Parathyroid adenoma (tissue), 2 donors: ENCODE measurements around the gene KCNJ1.

Experiments used
- H2AFZ ChIP-seq: fragments of 300-600 bp; sonication (generic); one replicate; pipeline ENCODE4 v1.7.0; 2017; ENCODE audit warnings: antibody characterized with exemption, mild to moderate bottlenecking
- H3K27ac ChIP-seq: fragments of 300-600 bp; sonication (generic); one replicate; pipeline ENCODE4 v1.7.0; 2017
- H3K27me3 ChIP-seq: fragments of 300-600 bp; sonication (generic); one replicate; pipeline ENCODE4 v1.7.0; 2017; ENCODE audit warnings: low read length; ENCODE audit not compliant: control insufficient read depth, insufficient read depth
- H3K36me3 ChIP-seq: fragments of 300-600 bp; sonication (generic); one replicate; pipeline ENCODE4 v1.7.0; 2017; ENCODE audit warnings: low read length; ENCODE audit not compliant: control insufficient read depth, insufficient read depth
- H3K4me1 ChIP-seq: fragments of 300-600 bp; sonication (generic); one replicate; pipeline ENCODE4 v1.7.0; 2017; ENCODE audit warnings: control low read depth
- H3K4me2 ChIP-seq: fragments of 300-600 bp; sonication (generic); one replicate; pipeline ENCODE4 v1.7.0; 2017; ENCODE audit warnings: low read length
- H3K4me3 ChIP-seq: fragments of 300-600 bp; sonication (generic); one replicate; pipeline ENCODE4 v1.7.0; 2017; ENCODE audit warnings: low read depth, low read length
- H3K79me2 ChIP-seq: fragments of 300-600 bp; sonication (generic); one replicate; pipeline ENCODE4 v1.7.0; 2017; ENCODE audit warnings: control low read depth
- H3K9ac ChIP-seq: fragments of 300-600 bp; sonication (generic); one replicate; pipeline ENCODE4 v1.7.0; 2017; ENCODE audit warnings: mild to moderate bottlenecking
- H3K9me3 ChIP-seq: fragments of 300-600 bp; sonication (generic); one replicate; pipeline ENCODE4 v1.7.0; 2017; ENCODE audit warnings: low read length; ENCODE audit not compliant: control insufficient read depth
- CTCF ChIP-seq: fragments of 300-600 bp; sonication (generic); IDR thresholded peaks from one replicate; pipeline ENCODE4 v1.7.0; 2017; ENCODE audit warnings: antibody characterized with exemption, mild to moderate bottlenecking
- donor health status: primary hyperparathyroidism.

The KCNJ1 gene

GRCh38 chr11:128862908-128863660 is 4.0 kb downstream of the KCNJ1 start:
- H3K4me1 ChIP-seq = no peaks in the 10 kb centered on the region
- H3K4me2 ChIP-seq = peak overlapping the region; percentile 65
- H3K79me2 ChIP-seq = no peaks in the 10 kb centered on the region
- H2AFZ ChIP-seq = no peak overlapping the region
- no peaks in the 10 kb centered on the region for H3K36me3 ChIP-seq
- H3K27me3 ChIP-seq = no peaks in the 10 kb centered on the region
- H3K9ac ChIP-seq = no peak overlapping the region
- H3K27ac ChIP-seq = no peak overlapping the region
- H3K4me3 ChIP-seq = peak overlapping the region; percentile 25
- no peak for TF ChIP-seq CTCF
- no peaks in the 10 kb centered on the region for H3K9me3 ChIP-seq

GRCh38 chr11:128862406-128862805 is 4.7 kb downstream of the KCNJ1 start:
- no peaks in the 10 kb centered on the region for H3K36me3 ChIP-seq
- no peak overlapping the region for H3K27ac ChIP-seq
- no peaks in the 10 kb centered on the region for H3K27me3 ChIP-seq
- H2AFZ ChIP-seq = no peak overlapping the region
- H3K9ac ChIP-seq = no peak overlapping the region
- no peaks in the 10 kb centered on the region for H3K9me3 ChIP-seq
- no peak for TF ChIP-seq CTCF
- no peaks in the 10 kb centered on the region for H3K4me1 ChIP-seq
- no peaks in the 10 kb centered on the region for H3K79me2 ChIP-seq
- H3K4me2 ChIP-seq = peak overlapping the region; percentile 65
- H3K4me3 ChIP-seq = peak overlapping the region; percentile 25

GRCh38 chr11:128860571-128861361 is 6.3 kb downstream of the KCNJ1 start:
- Histone ChIP-seq H3K9me3 (no peaks in the 10 kb centered on the region), H3K9ac (no peak overlapping the region), H3K27ac (no peak overlapping the region), H3K4me3 (no peak overlapping the region), H3K79me2 (no peaks in the 10 kb centered on the region), H3K4me2 (peak overlapping the region; percentile 35), H3K36me3 (no peaks in the 10 kb centered on the region), H2AFZ (peak overlapping the region; percentile 17), H3K27me3 (no peaks in the 10 kb centered on the region), H3K4me1 (no peaks in the 10 kb centered on the region)
- TF ChIP-seq CTCF = no peak

GRCh38 chr11:128859563-128860441 is 7.3 kb downstream of the KCNJ1 start:
- Histone ChIP-seq H3K27ac (no peak overlapping the region), H3K27me3 (no peaks in the 10 kb centered on the region), H3K4me1 (no peaks in the 10 kb centered on the region), H3K79me2 (no peaks in the 10 kb centered on the region), H2AFZ (peak overlapping the region; percentile 66), H3K9ac (no peak overlapping the region), H3K4me3 (no peak overlapping the region), H3K36me3 (no peaks in the 10 kb centered on the region), H3K4me2 (peak overlapping the region; percentile 8), H3K9me3 (no peaks in the 10 kb centered on the region)
- peak; percentile 72 for TF ChIP-seq CTCF
